Measurements from ENCODE around the gene WDR37.
"Not testable (repeated sequence)": the region's sequence is repeated elsewhere in the genome, so short reads cannot be mapped to it uniquely, and the experiment has no call there.

The WDR37 gene

DNA sequence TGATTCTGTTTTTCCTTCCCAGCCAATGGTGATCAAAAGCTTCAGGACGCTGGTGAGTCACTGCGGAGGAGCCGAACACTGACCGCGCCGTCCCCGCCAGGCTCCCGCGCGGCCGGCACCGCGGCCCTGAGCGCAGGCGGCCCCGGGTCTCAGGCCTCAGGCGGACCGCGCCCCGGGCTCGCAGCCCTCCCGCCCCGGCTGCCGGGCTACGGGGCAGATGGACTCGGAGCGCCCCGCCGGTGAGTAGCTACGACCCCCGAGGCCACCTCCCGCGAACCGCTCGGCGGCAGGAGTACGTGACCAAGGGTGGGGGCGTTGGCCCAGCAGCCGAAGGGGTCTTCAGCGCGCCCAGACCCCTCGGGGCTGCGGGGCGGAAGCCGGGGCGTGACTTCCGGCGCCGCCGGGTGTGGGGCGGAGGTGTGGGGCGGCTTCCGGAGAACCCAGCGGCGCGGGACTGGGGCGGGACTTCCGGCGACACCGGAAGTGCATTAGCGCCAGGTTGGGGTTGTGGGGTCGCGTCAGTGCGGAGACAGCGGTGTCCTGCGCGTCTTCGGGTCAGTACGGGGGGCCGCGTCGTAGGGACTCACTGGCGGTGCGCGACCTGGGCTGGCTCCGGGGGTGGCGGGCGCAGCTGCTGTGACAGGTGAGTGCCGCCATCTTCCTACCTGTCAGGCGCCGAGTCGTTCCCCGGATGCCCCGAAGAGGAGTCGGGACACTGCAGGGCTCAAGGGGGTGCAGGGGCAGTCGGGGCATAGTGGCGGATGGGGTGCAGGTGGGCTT lies at the start of gene WDR37:
Gene WDR37, plus strand, starts transcription at position 60 of the 780 bp plus-strand sequence. CDS start 15,771 bp downstream, outside the sequence.
- peak; percentile 90 for DNase-seq (ENCODE audit: extremely low read depth, insufficient read length)
- no peak for TF ChIP-seq CTCF (IDR thresholded peaks at IDR 0.05; ENCODE audit: insufficient read depth, low read length, poor library complexity, severe bottlenecking)
- H3K27me3 ChIP-seq (replicated peaks; ENCODE audit: control insufficient read depth, insufficient read depth, low read length): no peaks in the 10 kb centered on the region
- peaks cover 1% of the 10 kb centered on the region; the same call in 1 of the 2 replicates for H3K36me3 ChIP-seq (ENCODE audit: control insufficient read depth, insufficient read depth, low read length)
- H3K4me3 ChIP-seq (replicated peaks; ENCODE audit: low read depth, low read length): peak within 1 kb of the TSS; percentile 98

- no peak for TF ChIP-seq CTCF (IDR thresholded peaks at IDR 0.05; ENCODE audit: insufficient read depth, low read length, poor library complexity, severe bottlenecking)
- Histone ChIP-seq H3K27me3 (replicated peaks; ENCODE audit: control insufficient read depth, insufficient read depth, low read length) (no peaks in the 10 kb centered on the region), H3K4me3 (replicated peaks; ENCODE audit: low read depth, low read length) (no peak overlapping the region), H3K36me3 (ENCODE audit: control insufficient read depth, insufficient read depth, low read length) (peaks cover 52% of the 10 kb centered on the region)
- no peak for DNase-seq (ENCODE audit: extremely low read depth, insufficient read length)
Observed at GRCh38 chr10:1006573-1006972, 49.6 kb upstream of the WDR37 start.

DNA sequence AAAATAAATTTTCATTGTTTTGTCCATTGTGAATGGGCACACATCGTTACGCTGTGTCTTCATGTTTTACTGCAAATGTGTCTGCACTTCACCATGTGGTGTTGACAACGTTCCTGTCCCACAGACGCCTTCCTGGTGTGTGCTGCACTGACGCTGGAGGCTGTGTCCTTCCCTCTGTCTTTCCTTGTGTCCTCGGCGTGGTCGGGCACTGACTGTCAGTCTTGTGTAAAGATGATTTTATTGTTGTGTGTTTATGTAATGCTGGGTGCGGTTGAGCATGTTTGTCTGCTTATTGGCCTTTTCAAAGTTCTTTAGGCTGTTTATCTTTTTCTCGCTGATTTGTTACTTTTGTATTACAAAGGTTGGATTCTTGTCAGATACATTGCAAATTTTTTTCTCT lies 48.6 kb upstream of the WDR37 start:
- Histone ChIP-seq H3K4me3 (replicated peaks; ENCODE audit: low read depth, low read length) (no peak overlapping the region), H3K36me3 (ENCODE audit: control insufficient read depth, insufficient read depth, low read length) (peaks cover 57% of the 10 kb centered on the region), H3K27me3 (replicated peaks; ENCODE audit: control insufficient read depth, insufficient read depth, low read length) (no peaks in the 10 kb centered on the region)
- no peak for DNase-seq (ENCODE audit: extremely low read depth, insufficient read length)
- no peak for TF ChIP-seq CTCF (IDR thresholded peaks at IDR 0.05; ENCODE audit: insufficient read depth, low read length, poor library complexity, severe bottlenecking)

- Histone ChIP-seq H3K36me3 (ENCODE audit: control insufficient read depth, insufficient read depth, low read length) (peaks cover 54% of the 10 kb centered on the region), H3K27me3 (replicated peaks; ENCODE audit: control insufficient read depth, insufficient read depth, low read length) (no peaks in the 10 kb centered on the region), H3K4me3 (replicated peaks; ENCODE audit: low read depth, low read length) (no peak overlapping the region)
- TF ChIP-seq CTCF (IDR thresholded peaks at IDR 0.05; ENCODE audit: insufficient read depth, low read length, poor library complexity, severe bottlenecking): no peak
- no peak for DNase-seq (ENCODE audit: extremely low read depth, insufficient read length)
Observed at GRCh38 chr10:1009071-1009494, 47.1 kb upstream of the WDR37 start.

- H3K4me3 ChIP-seq (replicated peaks; ENCODE audit: low read depth, low read length); DNase-seq (ENCODE audit: extremely low read depth, insufficient read length); H3K27me3 ChIP-seq (replicated peaks; ENCODE audit: control insufficient read depth, insufficient read depth, low read length): not testable (repeated sequence)
- peaks cover 48% of the 10 kb centered on the region for H3K36me3 ChIP-seq (ENCODE audit: control insufficient read depth, insufficient read depth, low read length)
Observed at GRCh38 chr10:1009947-1010346, 46.2 kb upstream of the WDR37 start.

GRCh38 chr10:1010703-1011102 lies 45.5 kb upstream of the WDR37 start:
- TF ChIP-seq CTCF (IDR thresholded peaks at IDR 0.05; ENCODE audit: insufficient read depth, low read length, poor library complexity, severe bottlenecking): no peak
- Histone ChIP-seq H3K27me3 (replicated peaks; ENCODE audit: control insufficient read depth, insufficient read depth, low read length) (no peaks in the 10 kb centered on the region), H3K4me3 (replicated peaks; ENCODE audit: low read depth, low read length) (no peak overlapping the region), H3K36me3 (ENCODE audit: control insufficient read depth, insufficient read depth, low read length) (peaks cover 49% of the 10 kb centered on the region)
- no peak for DNase-seq (ENCODE audit: extremely low read depth, insufficient read length)

Measured in GM06990 (cell line).